GM23248 (cell line): ENCODE results near the gene LSAMP. TPM values are rescaled to one million over a fixed set of nuclear protein-coding genes. Genes with fewer than 3 reads are reported as not detected.

Source experiments
- DNase-seq: peaks from one replicate; pipeline ENCODE4 v3.0.0-alpha.2; 2015
- H2AFZ ChIP-seq: fragments of 200-600 bp; sonication (generic); 2 replicates; pipeline ENCODE4 v1.6.1; 2016; ENCODE audit warnings: antibody characterized with exemption
- H3F3A ChIP-seq: fragments of 200-600 bp; sonication (generic); 2 replicates; pipeline ENCODE4 v1.6.1; 2016; ENCODE audit warnings: mild to moderate bottlenecking, antibody characterized with exemption, mixed run types; ENCODE audit not compliant: insufficient read depth
- H3K27ac ChIP-seq: fragments of 200-600 bp; sonication (generic); 2 replicates; pipeline ENCODE4 v1.5.1; 2016; ENCODE audit warnings: mild to moderate bottlenecking
- H3K27me3 ChIP-seq: fragments of 200-600 bp; sonication (generic); replicated peaks from 2 replicates; pipeline ENCODE4 v1.6.1; 2016; ENCODE audit warnings: mild to moderate bottlenecking; ENCODE audit not compliant: insufficient read depth
- H3K36me3 ChIP-seq: fragments of 200-600 bp; sonication (generic); 2 replicates; pipeline ENCODE4 v1.6.1; 2016; ENCODE audit warnings: low read depth, mild to moderate bottlenecking
- H3K4me1 ChIP-seq: fragments of 200-600 bp; sonication (generic); 2 replicates; pipeline ENCODE4 v1.6.1; 2016; ENCODE audit warnings: mild to moderate bottlenecking; ENCODE audit not compliant: insufficient read depth
- H3K4me2 ChIP-seq: fragments of 200-600 bp; sonication (generic); one replicate; pipeline ENCODE4 v1.6.1; 2016; ENCODE audit warnings: mild to moderate bottlenecking; ENCODE audit not compliant: unreplicated experiment
- H3K4me3 ChIP-seq: fragments of 200-600 bp; sonication (generic); 2 replicates; pipeline ENCODE4 v1.5.1; 2016; ENCODE audit warnings: mild to moderate bottlenecking
- H3K79me2 ChIP-seq: fragments of 200-600 bp; sonication (generic); 2 replicates; pipeline ENCODE4 v1.6.1; 2016; ENCODE audit warnings: mild to moderate bottlenecking; ENCODE audit not compliant: insufficient read depth
- H3K9ac ChIP-seq: fragments of 200-600 bp; sonication (generic); 2 replicates; pipeline ENCODE4 v1.6.1; 2016; ENCODE audit warnings: mild to moderate bottlenecking
- H3K9me2 ChIP-seq: fragments of 200-600 bp; sonication (generic); 2 replicates; pipeline ENCODE4 v1.6.1; 2016; ENCODE audit warnings: mixed run types, mild to moderate bottlenecking, moderate library complexity; ENCODE audit not compliant: insufficient read depth
- H3K9me3 ChIP-seq: fragments of 200-600 bp; sonication (generic); one replicate; pipeline ENCODE4 v1.6.1; 2017; ENCODE audit warnings: low read depth
- H4K20me1 ChIP-seq: fragments of 200-600 bp; sonication (generic); 2 replicates; pipeline ENCODE4 v1.6.0; 2016; ENCODE audit not compliant: insufficient read depth
- EZH2 ChIP-seq: fragments of 200-600 bp; sonication (generic); IDR thresholded peaks from 2 replicates; pipeline ENCODE4 v1.6.1; 2018; ENCODE audit warnings: antibody characterized with exemption, mild to moderate bottlenecking; ENCODE audit not compliant: insufficient read depth, poor library complexity, severe bottlenecking
- EZH2phosphoT487 ChIP-seq: fragments of 200-600 bp; sonication (generic); IDR thresholded peaks from 2 replicates; pipeline ENCODE4 v1.6.1; 2018; ENCODE audit warnings: antibody characterized with exemption, moderate library complexity, mild to moderate bottlenecking, low read depth; ENCODE audit not compliant: insufficient read depth
- WGBS, 2 experiments: methylation state at CpG; one replicate each; pipeline ENCODE4 v1.1.6; 2015 to 2017; ENCODE audit warnings: low lambda C conversion rate in 2 of 2, low coverage in 1 of 2; ENCODE audit errors: missing lambda C conversion rate in 2 of 2; 5-methylcytosine and 5-hydroxymethylcytosine counted together
- in situ Hi-C: fragments of 300-500 bp; cut with MboI; formaldehyde crosslinking; loops from 2 replicates; pipeline ENCODE4 v1.15.0; 2020
- polyA plus RNA-seq: library from polyadenylated mRNA; unstranded; fragments of >200 nt; fragmentation: Nextera tagmentation; extraction: Ambion mirVana; gene quantifications from 2 replicates; pipeline ENCODE4 v1.2.1, GENCODE V29; 2016
- total RNA-seq: library from RNA; depleted of rRNA; stranded (reverse); fragments of >200 nt; shearing (Covaris generic); gene quantifications from 2 replicates; pipeline ENCODE4 v1.2.3, GENCODE V29; 2014

Gene LSAMP
- total and polyA plus RNA-seq, 2 experiments from 2014 or later: 4.5 to 9.3 TPM

GRCh38 chr3:116281313-116282143 lies 163.8 kb downstream of the LSAMP start:
- no peak for TF ChIP-seq EZH2phosphoT487
- TF ChIP-seq EZH2: no peak
- no peaks in the 10 kb centered on the region for H3K4me1 ChIP-seq
- no peaks in the 10 kb centered on the region; the same call in 1 of the 2 replicates for H3K27me3 ChIP-seq
- H2AFZ ChIP-seq: no peak overlapping the region
- no peaks in the 10 kb centered on the region for H3K9me3 ChIP-seq
- in situ Hi-C loops: no loop called here
- no peak overlapping the region for H3K9ac ChIP-seq
- H3F3A ChIP-seq: no peaks in the 10 kb centered on the region
- H3K79me2 ChIP-seq: no peaks in the 10 kb centered on the region
- no peak overlapping the region for H3K4me3 ChIP-seq
- no peak for DNase-seq
- no peaks in the 10 kb centered on the region for H3K9me2 ChIP-seq
- no peak overlapping the region for H3K27ac ChIP-seq
- no peak overlapping the region for H3K4me2 ChIP-seq
- H3K36me3 ChIP-seq: no peaks in the 10 kb centered on the region
- no peaks in the 10 kb centered on the region for H4K20me1 ChIP-seq
- WGBS, 2 experiments: 57 to 65% methylated on average over 4 of the region's 4 CpGs

GRCh38 chr3:116280130-116280740 lies 165.1 kb downstream of the LSAMP start:
- in situ Hi-C loops: no loop called here
- Histone ChIP-seq H3K27me3 (no peaks in the 10 kb centered on the region; the same call in 1 of the 2 replicates), H3K79me2 (no peaks in the 10 kb centered on the region), H3K4me2 (no peak overlapping the region), H3K9me2 (no peaks in the 10 kb centered on the region), H3K27ac (no peak overlapping the region), H3K4me1 (no peaks in the 10 kb centered on the region), H3K9me3 (no peaks in the 10 kb centered on the region), H4K20me1 (no peaks in the 10 kb centered on the region), H3F3A (no peaks in the 10 kb centered on the region), H3K4me3 (no peak overlapping the region), H2AFZ (no peak overlapping the region), H3K36me3 (no peaks in the 10 kb centered on the region), H3K9ac (no peak overlapping the region)
- DNase-seq: no peak
- WGBS, 2 experiments: 7 to 9% methylated on average over 5 of the region's 5 CpGs
- no peak for TF ChIP-seq EZH2phosphoT487
- no peak for TF ChIP-seq EZH2

GRCh38 chr3:116276675-116277074 lies 168.6 kb downstream of the LSAMP start:
- DNase-seq: no peak
- Histone ChIP-seq H3K4me3 (no peak overlapping the region), H3K27ac (no peak overlapping the region), H3K4me2 (no peak overlapping the region), H3K9ac (no peak overlapping the region), H3K9me3 (no peaks in the 10 kb centered on the region), H3K4me1 (no peaks in the 10 kb centered on the region), H4K20me1 (no peaks in the 10 kb centered on the region), H2AFZ (no peak overlapping the region), H3K9me2 (no peaks in the 10 kb centered on the region), H3K79me2 (no peaks in the 10 kb centered on the region), H3K27me3 (no peaks in the 10 kb centered on the region), H3F3A (no peaks in the 10 kb centered on the region), H3K36me3 (no peaks in the 10 kb centered on the region)
- TF ChIP-seq EZH2phosphoT487 (no peak), EZH2 (no peak)
- in situ Hi-C loops: no loop called here
- WGBS, 2 experiments: 69 to 72% methylated on average over 3 of the region's 3 CpGs

- WGBS, 2 experiments: 49 to 59% methylated on average over 2 of the region's 2 CpGs
- no peaks in the 10 kb centered on the region for H3K9me3 ChIP-seq
- H3F3A ChIP-seq: 0 out of 2 replicates have a peak, but pooled peaks cover 5% of the 10 kb centered on the region
- no peak overlapping the region for H3K9ac ChIP-seq
- in situ Hi-C loops: no loop called here
- H3K4me1 ChIP-seq: no peaks in the 10 kb centered on the region
- no peak overlapping the region for H3K4me2 ChIP-seq
- no peak overlapping the region for H3K4me3 ChIP-seq
- H2AFZ ChIP-seq: no peak overlapping the region
- no peak overlapping the region for H3K27ac ChIP-seq
- no peaks in the 10 kb centered on the region for H3K36me3 ChIP-seq
- no peaks in the 10 kb centered on the region for H4K20me1 ChIP-seq
- H3K79me2 ChIP-seq: no peaks in the 10 kb centered on the region
- no peaks in the 10 kb centered on the region for H3K27me3 ChIP-seq
- no peaks in the 10 kb centered on the region for H3K9me2 ChIP-seq
- DNase-seq: peak; percentile 14
- TF ChIP-seq EZH2phosphoT487: no peak
- no peak for TF ChIP-seq EZH2
Observed at GRCh38 chr3:116270056-116270455, 175.2 kb downstream of the LSAMP start.
